Tibial nerve (tissue), 3 donors: ENCODE data around the gene LIPA.

Experiments
- CTCF ChIP-seq, 5 experiments: fragments of 200-600 bp in 3 of 5; fragments of 450-650 bp in 2 of 5; sonication (generic) in 3 of 5; IDR thresholded peaks; one replicate each; pipeline ENCODE4 v1.5.1; 2016 to 2019; ENCODE audit warnings: antibody characterized with exemption in 5 of 5, mild to moderate bottlenecking in 3 of 5, moderate library complexity in 2 of 5
- POLR2A ChIP-seq, 2 donors: fragments of 450-650 bp; IDR thresholded peaks; one replicate each; pipeline ENCODE4 v1.6.1; 2017; ENCODE audit warnings: antibody characterized with exemption in 2 of 2, mild to moderate bottlenecking in 2 of 2, moderate library complexity in 2 of 2

- no peak for TF ChIP-seq CTCF (IDR thresholded peaks at IDR 0.05)
- TF ChIP-seq POLR2A (IDR thresholded peaks at IDR 0.05) = no peak
These were observed 9.9 kb downstream of the LIPA start for GRCh38 chr10:89241486-89242344.
